Suppressor macrophage (primary cell): Measurements from ENCODE around the gene APOBEC3B.
"Not testable (repeated sequence)": the region's sequence is repeated elsewhere in the genome, so short reads cannot be mapped to it uniquely, and the experiment has no call there.

ENCODE experiments used
- DNase-seq, 4 experiments: peaks; one replicate each; pipeline ENCODE4 v3.0.0-alpha.2; 2020 to 2022

APOBEC3B gene

GRCh38 chr22:38997518-38997917 lies 15.4 kb downstream of the APOBEC3B start:
- DNase-seq: no peak

GRCh38 chr22:39003165-39003638 lies 21.1 kb downstream of the APOBEC3B start:
- peak; percentile 90 to 93 (median 92) for DNase-seq

- DNase-seq: no peak
Observed at GRCh38 chr22:39007177-39007576, 25.0 kb downstream of the APOBEC3B start.

GRCh38 chr22:39008271-39008850 lies 26.2 kb downstream of the APOBEC3B start:
- peak in 3 of 4 experiments; percentile 38 to 59 (median 59) for DNase-seq

GRCh38 chr22:39010946-39011345 lies 28.8 kb downstream of the APOBEC3B start:
- no peak for DNase-seq

- DNase-seq: no peak
Observed at GRCh38 chr22:39012533-39013511, 30.7 kb downstream of the APOBEC3B start.

GRCh38 chr22:39013561-39013941 lies 31.4 kb downstream of the APOBEC3B start:
- not testable (repeated sequence) for DNase-seq

GRCh38 chr22:39013942-39014722 lies 32.0 kb downstream of the APOBEC3B start, which contains the start of gene APOBEC3C:
TSS of gene APOBEC3C (plus strand) at chr22:39014257. CDS start at chr22:39014363, 106 bp downstream.
- DNase-seq: peak; percentile 85 to 91 (median 90)

GRCh38 chr22:39014723-39015121 lies 32.6 kb downstream of the APOBEC3B start:
- DNase-seq: not testable (repeated sequence)

GRCh38 chr22:39016592-39016991 lies 34.4 kb downstream of the APOBEC3B start:
- no peak for DNase-seq

- DNase-seq: no peak
Observed at GRCh38 chr22:39017596-39018365, 35.6 kb downstream of the APOBEC3B start.

GRCh38 chr22:39020021-39020651 lies 38.0 kb downstream of the APOBEC3B start:
- peak in 1 of 4 experiments; percentile 6 for DNase-seq

- DNase-seq: no peak
Observed at GRCh38 chr22:39021552-39022250, 39.6 kb downstream of the APOBEC3B start.

- no peak for DNase-seq
Observed at GRCh38 chr22:39024519-39025308, 42.6 kb downstream of the APOBEC3B start.

- DNase-seq: peak in 1 of 4 experiments; percentile 11
Observed at GRCh38 chr22:39026509-39027150, 44.5 kb downstream of the APOBEC3B start.

GRCh38 chr22:39027717-39028116 lies 45.6 kb downstream of the APOBEC3B start:
- DNase-seq: no peak

GRCh38 chr22:39028281-39028680 lies 46.1 kb downstream of the APOBEC3B start:
- DNase-seq: no peak

- DNase-seq: no peak
Observed at GRCh38 chr22:39029227-39029626, 47.1 kb downstream of the APOBEC3B start.

GRCh38 chr22:39030705-39031104 lies 48.6 kb downstream of the APOBEC3B start:
- DNase-seq: no peak
